Gastrocnemius medialis (tissue), 4 donors: ENCODE results near the gene GINS1. TPM values are rescaled to one million over a fixed set of nuclear protein-coding genes. Genes with fewer than 3 reads are reported as not detected.

Experiments
- ATAC-seq, 2 donors: fragments of 150-250 bp; one replicate each; pipeline ENCODE4 v1.9.1; 2016
- DNase-seq, 2 donors: peaks; one replicate each; pipeline ENCODE4 v3.0.0-alpha.2; 2019
- H3K27ac ChIP-seq, 4 donors: fragments of 200-600 bp; sonication (generic); 1 replicate in 1 of 4; 2 replicates in 3 of 4; pipeline ENCODE4 v1.5.1; 2016 to 2018; ENCODE audit warnings: mild to moderate bottlenecking in 2 of 4, moderate library complexity in 1 of 4
- H3K27me3 ChIP-seq, 3 donors: fragments of 200-600 bp; sonication (generic) in 2 of 3; 1 replicate in 1 of 3; 2 replicates in 2 of 3; pipeline versions ENCODE4 v1.5.1 to v1.6.0; 2016 to 2019; ENCODE audit warnings: mild to moderate bottlenecking in 1 of 3, moderate library complexity in 1 of 3
- H3K36me3 ChIP-seq, 2 donors: fragments of 200-600 bp; sonication (generic) in 1 of 2; one replicate each; pipeline ENCODE4 v1.5.1; 2017 to 2018
- H3K4me1 ChIP-seq, 2 donors: fragments of 200-600 bp; sonication (generic) in 1 of 2; one replicate each; pipeline ENCODE4 v1.5.1; 2016 to 2017; ENCODE audit warnings: mild to moderate bottlenecking in 2 of 2
- H3K4me3 ChIP-seq, 4 donors: fragments of 200-600 bp; sonication (generic) in 3 of 4; 1 replicate in 1 of 4; 2 replicates in 3 of 4; pipeline ENCODE4 v1.5.1; 2016 to 2019; ENCODE audit warnings: mild to moderate bottlenecking in 2 of 4
- H3K9me3 ChIP-seq, 3 donors: fragments of 200-600 bp; sonication (generic) in 2 of 3; 1 replicate in 1 of 3; 2 replicates in 2 of 3; pipeline ENCODE4 v1.5.1; 2016 to 2019
- CTCF ChIP-seq, 5 experiments: fragments of 450-650 bp in 3 of 5; fragments of 200-600 bp in 2 of 5; sonication (generic) in 2 of 5; IDR thresholded peaks in 4 of 5; conservative IDR thresholded peaks in 1 of 5; 1 replicate in 4 of 5; 2 replicates in 1 of 5; pipeline ENCODE4 v1.5.1; 2016 to 2019; ENCODE audit warnings: antibody characterized with exemption in 5 of 5, mild to moderate bottlenecking in 3 of 5, moderate library complexity in 3 of 5
- POLR2A ChIP-seq, 2 donors: fragments of 450-650 bp; IDR thresholded peaks; one replicate each; pipeline ENCODE4 v1.6.1; 2017; ENCODE audit warnings: antibody characterized with exemption in 2 of 2, mild to moderate bottlenecking in 2 of 2, moderate library complexity in 2 of 2
- in situ Hi-C, 4 donors: fragments of 200-750 bp; cut with MboI; loops; one replicate each; pipeline versions ENCODE4 v1.15.0 to v1.8.0; 2017; ENCODE audit warnings: low sequenced_read_pairs in 4 of 4
- intact Hi-C: fragments of 100-400 bp; cut with DNase I; formaldehyde crosslinking; loops from one replicate; pipeline ENCODE4 v1.15.1; 2023; ENCODE audit warnings: low total_unique reads
- total RNA-seq, 4 donors: library from RNA; depleted of rRNA; stranded (reverse); fragments of >200 nt; gene quantifications; one replicate each; pipeline versions ENCODE4 v1.1.0 to v1.2.3, GENCODE V29; 2016

The GINS1 gene
- total RNA-seq, 4 donors from 2014 or later, result 0.07 to 0.20 TPM; not detected in 2

GRCh38 chr20:25486377-25486776, 78.9 kb downstream of the GINS1 start:
- Histone ChIP-seq H3K4me1 (no peaks in the 10 kb centered on the region), H3K4me3 (no peak overlapping the region), H3K27me3 (no peaks in the 10 kb centered on the region), H3K27ac (no peak overlapping the region), H3K9me3 (no peaks in the 10 kb centered on the region), H3K36me3 (no peaks in the 10 kb centered on the region)
- no peak for ATAC-seq
- DNase-seq, result no peak
- TF ChIP-seq POLR2A (IDR thresholded peaks at IDR 0.05) (no peak), CTCF (IDR thresholded peaks at IDR 0.05 in 4 of 5, conservative IDR thresholded peaks at IDR 0.05 in 1 of 5) (no peak)
- in situ Hi-C loops (no loop called here), intact Hi-C loops (no loop called here)

GRCh38 chr20:25487306-25487705, 79.8 kb downstream of the GINS1 start:
- Histone ChIP-seq H3K9me3 (no peaks in the 10 kb centered on the region), H3K27ac (no peak overlapping the region), H3K4me3 (no peak overlapping the region), H3K36me3 (no peaks in the 10 kb centered on the region), H3K27me3 (no peaks in the 10 kb centered on the region), H3K4me1 (no peaks in the 10 kb centered on the region)
- no peak for TF ChIP-seq CTCF (IDR thresholded peaks at IDR 0.05 in 4 of 5, conservative IDR thresholded peaks at IDR 0.05 in 1 of 5)
- TF ChIP-seq POLR2A (IDR thresholded peaks at IDR 0.05), result no peak
- DNase-seq (no peak), ATAC-seq (no peak)
- intact Hi-C loops, result no loop called here
- in situ Hi-C loops, result no loop called here

- Histone ChIP-seq H3K27ac (no peak overlapping the region), H3K36me3 (no peaks in the 10 kb centered on the region), H3K9me3 (no peaks in the 10 kb centered on the region), H3K27me3 (no peaks in the 10 kb centered on the region), H3K4me3 (no peak overlapping the region), H3K4me1 (no peaks in the 10 kb centered on the region)
- no peak for ATAC-seq
- DNase-seq, result no peak
- TF ChIP-seq CTCF (IDR thresholded peaks at IDR 0.05 in 4 of 5, conservative IDR thresholded peaks at IDR 0.05 in 1 of 5) (no peak), POLR2A (IDR thresholded peaks at IDR 0.05) (no peak)
- intact Hi-C loops, result no loop called here
- in situ Hi-C loops, result no loop called here
These were observed 80.5 kb downstream of the GINS1 start for GRCh38 chr20:25487975-25488374.

GRCh38 chr20:25489221-25489871, 81.9 kb downstream of the GINS1 start:
- intact Hi-C loops (no loop called here), in situ Hi-C loops (no loop called here)
- ATAC-seq, result no peak

More at GRCh38 chr20:25489221-25489871, 81.9 kb downstream of the GINS1 start:
- H3K27me3 ChIP-seq, result no peaks in the 10 kb centered on the region
- no peak overlapping the region for H3K4me3 ChIP-seq
- no peak overlapping the region for H3K27ac ChIP-seq
- H3K36me3 ChIP-seq, result no peaks in the 10 kb centered on the region
- TF ChIP-seq POLR2A (IDR thresholded peaks at IDR 0.05) (no peak), CTCF (IDR thresholded peaks at IDR 0.05 in 4 of 5, conservative IDR thresholded peaks at IDR 0.05 in 1 of 5) (no peak)
- no peaks in the 10 kb centered on the region for H3K4me1 ChIP-seq
- no peak for DNase-seq
- H3K9me3 ChIP-seq, result no peaks in the 10 kb centered on the region
